Retina (tissue), 1 donor: ENCODE results near the gene TCEAL1.
"Not testable (repeated sequence)": the region's sequence is repeated elsewhere in the genome, so short reads cannot be mapped to it uniquely, and the experiment has no call there.

Experiments used
- DNase-seq: peaks from one replicate; pipeline ENCODE4 v3.0.0-alpha.2; 2016

The TCEAL1 gene, protein sequence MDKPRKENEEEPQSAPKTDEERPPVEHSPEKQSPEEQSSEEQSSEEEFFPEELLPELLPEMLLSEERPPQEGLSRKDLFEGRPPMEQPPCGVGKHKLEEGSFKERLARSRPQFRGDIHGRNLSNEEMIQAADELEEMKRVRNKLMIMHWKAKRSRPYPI

DNA sequence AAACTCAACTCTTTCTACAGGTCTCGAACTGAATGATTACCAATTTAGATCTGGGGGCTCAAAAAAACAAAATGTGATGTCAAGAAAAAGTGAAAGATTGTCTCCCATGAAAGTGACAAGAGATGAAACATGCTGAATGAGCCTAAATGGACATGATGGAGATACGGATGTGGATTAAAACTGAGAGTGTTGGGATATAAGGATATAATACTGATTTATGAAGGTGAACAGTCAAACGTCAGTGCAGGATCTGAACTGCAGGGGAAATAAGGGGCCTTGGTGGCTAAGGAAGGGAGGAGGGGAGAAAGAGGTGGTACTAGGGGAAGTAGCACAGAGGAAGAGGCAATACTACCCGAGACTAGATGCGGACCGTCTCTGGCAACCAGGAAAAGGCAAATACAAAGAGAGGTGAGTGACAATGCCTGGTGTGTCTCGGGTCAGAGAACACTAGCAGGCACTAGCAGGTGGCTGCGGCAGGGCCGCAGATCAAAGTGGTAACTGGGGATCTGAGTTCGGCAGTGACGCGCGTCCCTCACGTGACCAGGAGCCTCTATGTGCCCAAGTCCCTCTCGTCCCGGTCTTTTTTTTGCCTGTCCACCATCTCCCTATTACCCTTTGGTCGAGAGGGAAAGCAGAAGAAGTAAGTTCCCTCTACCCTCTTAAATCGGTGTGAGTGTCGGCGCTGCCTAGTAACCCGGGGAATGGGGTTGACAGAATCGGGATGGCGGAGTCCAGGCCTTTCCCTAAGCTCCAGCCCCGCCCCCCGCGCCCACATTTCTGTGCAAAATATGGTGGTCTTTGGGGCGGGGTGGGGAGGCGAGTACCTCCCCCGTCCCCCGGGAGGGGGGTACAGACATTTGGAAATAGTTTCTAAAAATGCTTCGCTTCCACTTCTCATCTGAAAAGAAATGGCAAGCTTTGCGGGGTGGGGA is at the start of gene TCEAL1:
Gene TCEAL1 (plus strand): TSS at position 590 of the 932 bp plus-strand sequence. CDS start 942 bp downstream, outside the sequence.
- DNase-seq, result peak; percentile 79

DNA sequence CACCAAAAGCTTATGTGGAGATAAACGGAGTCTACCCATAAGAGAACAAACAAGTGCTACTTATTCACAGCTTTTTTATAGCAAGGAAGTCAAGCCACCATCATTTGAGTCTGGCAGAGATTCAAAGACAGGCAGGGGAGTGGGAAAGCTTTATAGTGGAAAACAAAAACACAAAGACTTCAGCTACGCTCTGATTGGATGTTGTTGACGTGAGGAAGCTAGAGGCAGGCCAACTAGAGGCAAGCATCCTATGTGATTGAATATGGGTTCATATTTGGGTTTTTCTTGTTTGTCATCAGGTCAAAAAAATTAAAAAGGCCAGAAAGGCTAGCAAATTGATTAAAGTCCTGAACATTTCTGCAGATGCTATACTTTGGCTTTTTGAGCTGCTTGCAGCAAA is 44.2 kb upstream of the TCEAL1 start:
- DNase-seq, result peak; percentile 8

DNA sequence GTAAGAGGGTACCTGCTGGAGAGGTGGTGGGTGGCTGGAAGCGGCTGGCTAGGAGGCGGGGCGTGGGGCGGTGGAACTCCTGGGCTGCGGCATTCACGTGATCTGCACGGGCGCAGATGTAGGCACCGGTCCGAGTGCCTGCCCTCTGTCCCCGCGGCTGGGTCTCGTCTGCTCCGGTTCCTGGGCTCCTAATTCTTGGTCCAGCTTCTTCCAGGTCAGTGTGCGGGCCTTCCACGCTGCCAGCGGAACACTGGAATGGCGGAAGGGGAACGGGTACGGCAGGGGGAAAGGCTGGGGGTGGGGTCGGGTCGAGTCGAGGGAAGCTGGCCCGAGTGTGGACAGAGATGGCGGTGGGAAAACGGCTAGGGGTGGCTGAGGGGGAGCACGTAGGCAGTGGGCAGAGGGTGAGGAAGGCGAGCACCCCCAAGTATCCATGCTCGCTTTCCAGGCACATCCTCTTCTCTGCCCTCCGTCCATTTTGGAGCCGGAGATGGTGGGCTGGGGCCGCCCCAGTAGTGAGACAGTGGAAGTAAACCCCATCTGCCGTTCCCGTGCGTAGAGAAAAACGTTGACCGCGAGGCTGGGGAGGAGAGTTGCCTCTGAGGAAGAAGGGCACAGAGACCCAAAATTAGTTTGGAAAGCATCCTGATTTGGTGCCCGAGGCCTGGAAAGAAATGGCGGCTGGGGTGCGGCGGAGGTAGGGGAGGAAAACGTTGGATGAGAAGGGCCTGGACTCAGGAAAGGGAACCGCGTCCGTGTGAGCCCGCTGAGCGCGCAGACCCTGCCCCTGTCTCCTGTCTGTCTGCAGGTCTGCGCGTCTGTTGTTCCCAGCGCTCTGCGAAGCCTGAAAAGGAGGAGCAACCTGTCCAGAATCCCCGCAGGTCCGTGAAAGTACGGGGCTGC is 43.1 kb upstream of the TCEAL1 start, which contains the start of gene TCEAL4:
Gene TCEAL4 (plus strand): TSS at position 105 of the 903 bp plus-strand sequence. CDS start 1,161 bp downstream, outside the sequence.
- DNase-seq, result peak; percentile 65

DNA sequence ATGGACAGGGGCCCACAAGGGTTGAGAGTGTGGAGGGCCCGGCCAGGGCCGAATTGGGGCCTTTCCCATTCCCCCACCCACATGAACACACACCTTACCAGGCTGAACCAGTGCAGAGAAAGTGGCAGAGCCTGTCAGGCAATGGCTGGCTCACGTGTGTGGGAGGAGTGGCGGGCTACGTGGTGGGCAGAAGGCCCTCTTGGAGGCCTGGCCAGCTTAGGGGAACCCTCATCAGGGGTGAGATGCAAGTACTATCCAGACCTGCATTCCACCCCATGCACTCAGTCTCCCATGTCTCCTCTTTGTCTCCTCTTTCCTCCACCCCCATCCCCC is 42.5 kb upstream of the TCEAL1 start:
- no peak for DNase-seq

DNA sequence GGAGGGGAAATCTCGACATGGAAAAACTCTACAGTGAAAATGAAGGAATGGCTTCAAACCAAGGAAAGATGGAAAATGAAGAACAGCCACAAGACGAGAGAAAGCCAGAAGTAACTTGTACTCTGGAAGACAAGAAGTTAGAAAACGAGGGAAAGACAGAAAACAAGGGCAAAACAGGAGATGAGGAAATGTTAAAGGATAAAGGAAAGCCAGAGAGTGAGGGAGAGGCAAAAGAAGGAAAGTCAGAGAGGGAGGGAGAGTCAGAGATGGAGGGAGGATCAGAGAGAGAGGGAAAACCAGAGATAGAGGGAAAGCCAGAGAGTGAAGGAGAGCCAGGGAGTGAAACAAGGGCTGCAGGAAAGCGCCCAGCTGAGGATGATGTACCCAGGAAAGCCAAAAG is 42.1 kb upstream of the TCEAL1 start:
- DNase-seq, result no peak

DNA sequence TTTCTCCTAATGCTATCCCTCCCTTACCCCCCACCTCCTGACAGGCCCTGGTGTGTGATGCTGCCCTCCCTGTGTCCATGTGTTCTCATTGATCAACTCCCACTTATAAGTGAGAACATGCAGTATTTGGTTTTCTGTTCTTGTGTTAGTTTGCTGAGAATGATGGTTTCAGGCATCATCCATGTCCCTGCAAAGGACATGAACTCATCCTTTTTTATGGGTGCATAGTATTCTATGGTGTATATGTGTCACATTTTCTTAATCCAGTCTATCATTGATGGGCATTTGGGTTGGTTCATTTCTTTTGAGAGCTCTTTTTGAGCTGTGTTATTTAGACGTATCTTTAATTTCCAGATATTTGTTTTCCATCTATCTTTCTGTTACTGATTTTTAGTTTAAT is 36.5 kb upstream of the TCEAL1 start:
- not testable (repeated sequence) for DNase-seq

DNA sequence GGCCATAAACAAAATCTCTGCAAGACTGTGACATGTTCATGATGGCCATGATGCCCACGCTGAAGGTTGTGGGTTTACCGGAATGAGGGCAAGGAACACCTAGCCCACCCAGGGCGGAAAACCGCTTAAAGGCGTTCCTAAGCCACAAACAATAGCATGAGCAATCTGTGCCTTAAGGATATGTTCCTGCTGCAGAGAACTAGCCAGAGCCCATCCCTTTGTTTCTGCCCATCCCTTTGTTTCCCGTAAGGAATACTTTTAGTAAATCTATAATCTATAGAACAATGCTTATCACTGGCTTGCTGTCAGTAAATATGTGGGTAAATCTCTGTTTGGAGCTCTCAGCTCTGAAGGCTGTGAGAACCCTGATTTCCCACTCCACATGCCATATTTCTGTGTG is 33.6 kb upstream of the TCEAL1 start:
- DNase-seq, result not testable (repeated sequence)

DNA sequence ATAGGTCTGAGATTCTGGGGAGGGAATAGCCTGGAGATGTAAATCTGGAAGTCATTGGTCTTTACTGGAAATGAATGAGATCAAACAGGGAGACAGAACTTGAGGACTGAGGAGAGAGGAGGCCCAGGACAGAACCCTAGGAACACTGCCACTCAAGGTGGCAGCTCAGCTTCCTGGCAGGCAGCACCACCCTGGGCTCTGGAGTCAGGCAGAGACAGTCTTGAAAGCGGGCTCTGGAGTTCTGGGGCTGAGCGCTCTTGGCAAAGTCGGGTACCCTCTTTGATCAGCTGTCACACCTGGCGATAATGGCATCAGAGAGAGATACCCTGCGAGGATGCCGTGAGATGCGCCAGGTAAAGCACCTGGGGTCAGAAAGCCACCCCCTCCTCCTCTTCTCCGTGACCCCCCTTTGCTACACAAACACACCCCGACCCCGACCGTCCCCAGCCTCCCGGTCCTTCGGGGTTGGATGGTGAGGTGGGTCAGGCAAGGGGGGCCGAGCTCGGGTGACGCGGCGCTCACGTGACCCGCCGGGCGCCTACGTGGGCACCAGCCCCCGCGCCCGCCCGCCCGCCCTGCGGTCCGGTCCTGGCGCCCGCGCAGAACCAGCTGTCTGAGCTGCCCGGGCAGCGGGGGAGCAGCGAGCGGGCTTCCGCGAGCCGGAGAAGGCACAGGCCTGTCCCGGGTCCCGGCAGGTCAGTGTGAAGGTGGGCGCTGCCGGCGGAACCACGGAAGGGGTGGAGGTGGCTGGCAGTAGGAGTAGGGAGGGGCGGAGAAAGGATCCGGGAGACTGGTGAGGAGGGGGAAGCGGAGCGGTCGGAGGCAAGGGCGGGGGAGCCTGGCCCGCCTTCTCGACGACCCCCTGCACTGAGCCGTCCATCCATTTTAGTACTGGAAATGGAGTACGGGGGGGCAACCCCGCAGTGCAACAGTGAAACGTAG is 21.1 kb upstream of the TCEAL1 start, which contains the start of gene TCEAL3:
Gene TCEAL3 (plus strand): TSS at position 600 of the 942 bp plus-strand sequence. CDS start 1,102 bp downstream, outside the sequence.
- peak; percentile 77 for DNase-seq

DNA sequence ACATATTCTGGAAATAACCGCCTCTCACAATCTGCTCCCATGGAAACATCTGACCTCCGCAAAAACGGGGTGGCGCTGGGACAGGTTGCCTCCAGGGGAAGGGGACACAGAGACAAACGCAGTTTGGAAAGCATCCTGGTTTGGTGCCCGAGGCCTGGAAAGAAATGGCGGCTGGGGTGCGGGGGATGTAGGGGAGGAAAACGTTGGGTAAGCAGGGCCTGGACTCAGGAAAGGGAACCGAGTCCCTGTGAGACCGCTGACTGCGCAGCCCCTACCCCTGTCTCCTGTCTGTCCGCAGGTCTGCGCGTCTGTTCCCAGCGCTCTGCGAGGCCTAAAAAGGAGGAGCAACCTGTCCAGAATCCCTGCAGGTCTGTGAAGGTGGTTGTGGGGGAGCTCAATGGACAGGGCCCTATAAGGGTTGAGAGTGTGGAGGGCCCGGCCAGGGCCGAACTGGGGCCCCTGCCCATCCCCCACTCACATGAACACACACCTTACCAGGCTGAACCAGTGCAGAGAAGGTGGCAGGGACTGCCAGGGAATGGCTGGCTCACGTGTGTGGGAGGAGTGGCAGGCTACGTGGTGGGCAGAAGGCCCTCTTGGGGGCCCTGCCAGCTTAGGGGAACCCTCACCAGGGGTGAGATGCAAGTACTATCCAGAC is 20.3 kb upstream of the TCEAL1 start:
- DNase-seq, result no peak

DNA sequence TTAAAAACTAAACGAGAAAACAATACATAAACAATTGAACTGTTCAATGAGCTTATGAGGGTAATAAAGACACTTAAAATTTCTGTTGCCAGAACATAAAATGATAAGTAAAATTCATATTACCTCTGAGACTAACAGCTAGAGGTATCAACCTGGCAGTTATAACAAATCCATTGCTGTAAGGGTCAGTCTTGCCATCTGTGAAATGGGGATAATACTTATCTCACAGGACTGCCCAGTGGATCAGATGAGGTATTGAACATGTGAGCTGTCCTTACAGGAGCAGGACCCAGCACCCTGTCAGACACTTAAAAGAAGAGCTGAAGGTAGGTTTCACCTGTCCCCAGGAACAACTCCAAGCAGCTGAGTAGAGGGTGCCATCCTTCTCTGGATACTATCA is 18.5 kb upstream of the TCEAL1 start:
- DNase-seq, result no peak

DNA sequence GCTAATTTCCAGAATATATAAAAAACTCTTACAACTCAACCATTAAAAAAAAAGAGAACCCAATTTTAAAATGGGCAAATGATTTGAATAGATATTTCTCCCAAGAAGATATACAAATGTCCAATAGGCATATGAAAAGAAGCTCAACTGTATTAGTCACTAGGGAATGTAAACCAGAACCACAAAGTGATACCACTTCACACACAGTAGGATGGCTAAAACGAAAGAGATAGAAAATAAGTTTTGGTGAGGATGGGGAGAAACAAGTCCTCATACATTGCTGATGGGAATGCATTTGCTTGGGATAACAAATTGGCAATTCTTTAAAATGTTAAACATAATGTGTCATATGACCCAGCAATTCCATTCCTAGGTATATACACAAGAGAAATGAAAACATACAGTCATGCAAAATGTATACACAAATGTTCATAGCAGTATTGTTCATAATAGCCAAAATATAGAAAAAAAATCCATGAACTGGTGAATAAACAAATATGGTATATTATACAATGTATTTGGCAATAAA is 15.3 kb upstream of the TCEAL1 start:
- DNase-seq, result no peak

DNA sequence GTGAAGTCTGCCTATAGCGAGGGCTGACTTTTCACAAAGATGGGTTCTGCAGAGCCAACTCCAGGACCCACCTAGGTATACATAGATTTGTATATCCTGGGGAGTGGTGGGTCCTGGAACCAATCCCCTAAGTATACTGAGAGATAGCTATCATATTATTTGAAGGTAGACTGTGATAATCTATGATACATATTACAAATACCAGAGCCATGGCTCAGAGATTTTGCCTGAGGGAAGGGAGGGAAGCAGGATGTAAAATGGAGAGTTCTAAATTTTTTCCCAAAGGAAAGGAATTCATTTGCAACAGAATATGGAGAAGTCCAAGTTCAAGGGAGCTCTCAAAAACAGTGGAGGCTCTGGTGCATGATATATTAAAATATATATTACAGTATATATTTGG is 13.8 kb upstream of the TCEAL1 start:
- DNase-seq, result no peak

DNA sequence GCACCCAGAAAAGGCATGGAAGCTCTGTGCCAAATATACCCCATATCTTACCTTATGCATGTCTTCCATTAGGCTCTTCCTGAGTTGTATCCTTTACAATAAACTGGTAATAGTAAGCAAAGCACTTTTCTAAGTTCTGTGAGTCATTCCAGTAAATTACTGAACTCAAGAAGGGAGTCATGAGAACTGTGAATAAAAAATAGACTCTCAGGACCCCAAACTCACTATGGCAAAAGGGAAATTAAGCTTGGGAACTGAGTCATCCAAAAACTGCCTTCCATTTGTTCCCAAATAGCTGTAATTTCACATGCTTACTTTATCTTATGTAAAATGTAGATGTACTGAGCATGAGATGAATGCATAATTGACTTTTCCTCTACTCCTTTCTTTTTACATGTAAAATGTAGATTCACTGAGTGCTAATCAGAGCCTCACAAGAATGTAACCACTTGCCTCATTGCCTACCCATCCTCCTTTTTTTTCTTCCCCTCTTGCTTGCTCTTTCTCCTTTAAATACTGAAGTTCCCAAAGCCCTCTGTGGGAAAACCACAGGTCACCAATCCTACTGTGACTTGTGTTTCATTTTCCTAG is 12.9 kb upstream of the TCEAL1 start:
- DNase-seq, result no peak

DNA sequence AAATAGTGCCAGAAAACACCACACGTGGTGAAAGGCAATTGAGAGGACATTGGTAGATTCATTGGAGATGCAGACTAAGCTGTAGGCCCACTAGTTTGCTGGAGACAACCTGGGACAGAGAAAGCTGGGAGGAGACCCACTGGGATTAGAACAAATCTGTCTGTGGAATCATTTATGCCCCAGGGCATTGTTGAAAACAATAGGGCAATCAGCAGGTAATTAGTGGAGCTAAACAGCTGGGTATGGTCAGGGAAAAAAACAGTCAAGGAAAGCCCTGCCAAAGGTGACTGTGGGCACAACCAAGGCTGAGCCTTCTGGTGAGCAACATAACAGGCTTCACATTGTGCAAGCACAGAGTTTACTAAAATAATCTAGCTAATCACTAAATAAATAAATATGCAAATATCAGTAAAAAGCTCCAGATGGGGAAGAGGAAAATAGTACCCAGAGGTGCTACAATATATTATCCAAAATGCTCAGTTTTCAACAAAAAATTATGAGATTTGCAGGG is 12.0 kb upstream of the TCEAL1 start:
- DNase-seq, result no peak

DNA sequence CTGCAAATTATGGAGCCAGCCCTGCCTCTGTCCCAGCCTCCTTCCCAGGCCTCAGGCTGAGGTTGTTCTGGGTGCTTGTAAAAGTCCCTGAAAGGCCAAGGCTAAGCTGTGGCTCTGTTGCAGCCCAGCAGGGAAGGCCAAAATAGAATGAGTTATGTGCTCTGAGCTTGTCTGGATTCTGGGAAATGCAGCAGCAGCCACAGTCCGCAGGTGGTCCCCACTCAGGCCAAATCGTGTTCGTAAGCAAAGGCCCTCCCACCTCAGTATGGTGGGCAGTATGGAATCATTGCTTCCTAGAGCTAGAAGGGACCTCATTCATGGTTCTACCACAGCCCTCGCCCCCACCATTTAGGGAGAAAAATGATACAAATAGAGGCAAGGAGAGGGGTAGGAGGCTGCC is 4.7 kb upstream of the TCEAL1 start:
- peak; percentile 1 for DNase-seq

DNA sequence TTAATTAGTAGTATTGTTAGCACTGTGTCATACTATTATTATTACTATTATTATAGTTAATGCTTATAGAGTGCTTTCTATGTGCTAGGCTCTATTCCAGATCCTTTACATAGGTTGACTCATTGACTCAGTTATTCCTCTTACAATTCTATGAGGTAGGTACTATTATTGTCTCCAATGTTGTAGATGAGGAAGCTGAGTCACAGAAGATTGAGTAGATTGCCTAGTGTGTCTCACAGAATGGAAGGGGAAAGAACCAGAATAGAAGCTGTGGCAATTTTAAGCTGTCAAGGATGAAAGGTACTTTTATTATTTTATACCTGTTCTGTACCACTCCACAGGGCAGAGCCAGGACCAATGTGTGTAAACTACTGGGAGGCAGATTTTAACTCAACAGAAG is 1.9 kb upstream of the TCEAL1 start:
- no peak for DNase-seq

DNA sequence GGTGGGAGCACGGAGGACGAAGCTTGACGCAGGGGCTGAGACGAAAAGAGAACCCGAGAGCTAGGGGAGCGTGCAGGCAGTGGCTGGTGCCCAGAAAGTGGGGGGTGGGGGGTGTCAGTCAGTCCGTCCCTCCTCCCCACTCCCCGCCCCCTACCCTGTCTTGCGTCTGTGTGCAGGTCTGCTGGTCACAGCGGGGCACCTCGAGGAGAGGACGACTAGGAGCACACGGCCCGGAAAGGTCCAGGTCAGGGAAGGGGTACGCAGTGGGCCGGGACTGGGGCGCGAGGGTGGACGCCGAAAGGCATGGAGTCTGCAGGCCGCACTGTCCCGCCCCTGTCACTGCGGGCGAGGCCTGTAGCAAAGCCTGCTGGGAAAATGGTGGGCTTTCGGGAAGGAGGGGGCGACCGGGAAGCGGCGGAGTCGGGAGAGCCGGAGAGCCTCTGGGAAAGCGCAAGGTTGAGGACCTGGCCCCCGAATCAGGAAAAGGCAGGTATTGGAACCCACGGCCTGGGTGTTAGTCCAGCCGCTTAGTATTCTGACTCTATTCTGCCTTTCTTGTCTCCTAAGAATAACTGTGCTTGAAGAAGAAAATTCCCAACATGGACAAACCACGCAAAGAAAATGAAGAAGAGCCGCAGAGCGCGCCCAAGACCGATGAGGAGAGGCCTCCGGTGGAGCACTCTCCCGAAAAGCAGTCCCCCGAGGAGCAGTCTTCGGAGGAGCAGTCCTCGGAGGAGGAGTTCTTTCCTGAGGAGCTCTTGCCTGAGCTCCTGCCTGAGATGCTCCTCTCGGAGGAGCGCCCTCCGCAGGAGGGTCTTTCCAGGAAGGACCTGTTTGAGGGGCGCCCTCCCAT is 769 bp downstream of the TCEAL1 start:
- peak; percentile 87 for DNase-seq

DNA sequence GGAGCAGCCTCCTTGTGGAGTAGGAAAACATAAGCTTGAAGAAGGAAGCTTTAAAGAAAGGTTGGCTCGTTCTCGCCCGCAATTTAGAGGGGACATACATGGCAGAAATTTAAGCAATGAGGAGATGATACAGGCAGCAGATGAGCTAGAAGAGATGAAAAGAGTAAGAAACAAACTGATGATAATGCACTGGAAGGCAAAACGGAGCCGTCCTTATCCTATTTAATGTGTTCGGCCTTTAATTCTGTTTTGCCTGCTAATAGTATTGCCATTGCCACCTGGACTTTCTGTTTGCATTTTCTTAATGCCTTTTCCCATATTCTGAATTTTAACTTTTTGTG is 1.4 kb downstream of the TCEAL1 start:
- no peak for DNase-seq

DNA sequence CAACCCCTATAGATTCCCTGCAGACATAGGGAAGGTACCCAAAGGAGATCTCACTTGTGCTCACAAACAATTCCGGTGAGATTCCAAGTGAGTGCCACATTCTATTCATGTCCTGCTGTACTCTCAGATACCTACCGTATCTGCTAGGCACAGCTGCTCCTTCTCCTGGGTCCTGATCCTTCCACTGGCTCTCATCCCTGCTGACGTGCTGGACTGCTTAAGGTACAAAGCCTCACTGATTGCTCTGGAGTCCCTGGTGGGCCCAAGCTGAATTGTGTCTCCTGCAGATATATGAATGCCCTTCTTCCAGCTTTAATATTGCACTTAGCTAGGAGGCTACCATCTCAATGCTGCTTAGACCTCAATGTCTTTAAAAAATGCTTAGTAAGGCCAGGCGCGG is 2.4 kb downstream of the TCEAL1 start:
- DNase-seq, result no peak

DNA sequence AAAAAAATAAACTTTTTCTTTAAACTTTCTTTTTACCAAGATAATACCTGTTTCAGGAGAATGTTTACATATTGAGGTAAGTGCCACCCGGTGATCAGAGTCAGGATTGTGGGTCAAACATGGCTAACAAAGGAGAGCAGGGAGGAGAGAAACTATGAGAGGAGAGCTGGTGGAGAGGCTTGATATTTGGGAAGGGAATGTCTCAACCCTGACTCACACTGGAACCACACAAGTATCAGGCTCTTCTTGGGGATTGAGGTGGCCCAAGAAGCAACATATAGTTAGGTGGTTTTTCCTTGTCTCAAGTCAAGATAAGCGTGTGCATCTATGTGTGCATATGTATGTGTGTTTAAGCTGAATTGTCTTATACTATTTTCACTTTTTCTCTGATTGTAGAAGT is 6.7 kb downstream of the TCEAL1 start:
- no peak for DNase-seq
